Neutrophil (primary cell): Measurements from ENCODE around the gene ATP8A1.

Experiments
- H3K27ac ChIP-seq: fragments of 200-600 bp; sonication (generic); 2 replicates; pipeline ENCODE4 v1.5.1; 2016; ENCODE audit warnings: mild to moderate bottlenecking, moderate library complexity
- H3K27me3 ChIP-seq: fragments of 200-600 bp; sonication (generic); 2 replicates; pipeline ENCODE4 v1.6.0; 2016; ENCODE audit warnings: mild to moderate bottlenecking
- H3K36me3 ChIP-seq: fragments of 200-600 bp; sonication (generic); 2 replicates; pipeline ENCODE4 v1.5.1; 2017
- H3K4me1 ChIP-seq, 2 experiments: fragments of 200-600 bp in 1 of 2; sonication (generic) in 1 of 2; 1 replicate in 1 of 2; 2 replicates in 1 of 2; pipeline versions ENCODE4 v1.5.1 to v1.6.1; 2013 to 2016; ENCODE audit warnings: low read depth in 1 of 2, low read length in 1 of 2, mild to moderate bottlenecking in 1 of 2, moderate library complexity in 1 of 2; ENCODE audit not compliant: control insufficient read depth in 1 of 2, insufficient read depth in 1 of 2
- H3K4me3 ChIP-seq, 2 experiments: fragments of 200-600 bp in 1 of 2; sonication (generic) in 1 of 2; 1 replicate in 1 of 2; 2 replicates in 1 of 2; pipeline ENCODE4 v1.5.1; 2013 to 2016; ENCODE audit warnings: low read depth in 1 of 2, low read length in 1 of 2, mild to moderate bottlenecking in 1 of 2, moderate library complexity in 1 of 2
- H3K9me3 ChIP-seq: fragments of 200-600 bp; sonication (generic); 2 replicates; pipeline ENCODE4 v1.5.1; 2016
- CTCF ChIP-seq: fragments of 200-600 bp; sonication (generic); IDR thresholded peaks from 2 replicates; pipeline ENCODE4 v1.5.1; 2016; ENCODE audit warnings: antibody characterized with exemption

ATP8A1 gene

GRCh38 chr4:42416017-42416416 is 240.9 kb downstream of the ATP8A1 start:
- Histone ChIP-seq H3K4me3 (no peak overlapping the region), H3K9me3 (no peaks in the 10 kb centered on the region), H3K27ac (no peak overlapping the region), H3K36me3 (peaks cover 67% of the 10 kb centered on the region), H3K4me1 (no peaks in the 10 kb centered on the region), H3K27me3 (no peaks in the 10 kb centered on the region)
- no peak for TF ChIP-seq CTCF

- H3K4me3 ChIP-seq = no peak overlapping the region
- H3K27ac ChIP-seq = no peak overlapping the region
- no peak for TF ChIP-seq CTCF
- no peaks in the 10 kb centered on the region for H3K9me3 ChIP-seq
- H3K27me3 ChIP-seq = no peaks in the 10 kb centered on the region
- no peaks in the 10 kb centered on the region for H3K4me1 ChIP-seq
- H3K36me3 ChIP-seq = peaks cover 69% of the 10 kb centered on the region
These were observed 241.6 kb downstream of the ATP8A1 start for GRCh38 chr4:42415281-42415680.

GRCh38 chr4:42412251-42412650 is 244.7 kb downstream of the ATP8A1 start:
- Histone ChIP-seq H3K27ac (no peak overlapping the region), H3K9me3 (no peaks in the 10 kb centered on the region), H3K27me3 (no peaks in the 10 kb centered on the region), H3K4me1 (no peaks in the 10 kb centered on the region), H3K4me3 (no peak overlapping the region), H3K36me3 (peaks cover 52% of the 10 kb centered on the region)
- TF ChIP-seq CTCF = no peak

- Histone ChIP-seq H3K27me3 (no peaks in the 10 kb centered on the region), H3K27ac (no peak overlapping the region), H3K36me3 (peaks cover 52% of the 10 kb centered on the region), H3K9me3 (no peaks in the 10 kb centered on the region), H3K4me1 (no peaks in the 10 kb centered on the region), H3K4me3 (no peak overlapping the region)
- no peak for TF ChIP-seq CTCF
These were observed 245.1 kb downstream of the ATP8A1 start for GRCh38 chr4:42411803-42412202.

- H3K4me3 ChIP-seq = no peak overlapping the region
- no peaks in the 10 kb centered on the region for H3K9me3 ChIP-seq
- peaks cover 61% of the 10 kb centered on the region for H3K36me3 ChIP-seq
- no peaks in the 10 kb centered on the region for H3K4me1 ChIP-seq
- no peak for TF ChIP-seq CTCF
- no peaks in the 10 kb centered on the region for H3K27me3 ChIP-seq
- H3K27ac ChIP-seq = no peak overlapping the region
These were observed 246.5 kb downstream of the ATP8A1 start for GRCh38 chr4:42410446-42410845.

GRCh38 chr4:42404001-42404400 is 252.9 kb downstream of the ATP8A1 start:
- no peak overlapping the region for H3K27ac ChIP-seq
- TF ChIP-seq CTCF = no peak
- no peaks in the 10 kb centered on the region for H3K4me1 ChIP-seq
- H3K9me3 ChIP-seq = no peaks in the 10 kb centered on the region
- peaks cover 15% of the 10 kb centered on the region for H3K36me3 ChIP-seq
- H3K27me3 ChIP-seq = peaks cover 47% of the 10 kb centered on the region
- no peak overlapping the region for H3K4me3 ChIP-seq
